HCT116 (cell line): ENCODE measurements around the gene HIVEP3.

Source experiments
- POLR2A ChIP-seq: IDR thresholded peaks from 2 replicates; pipeline ENCODE4 v1.7.0; 2011; ENCODE audit warnings: borderline replicate concordance; ENCODE audit not compliant: insufficient read depth, insufficient read length; ENCODE audit errors: extremely low read depth
- SP1 ChIP-seq: IDR thresholded peaks from 2 replicates; pipeline ENCODE4 v1.6.1; 2012; ENCODE audit warnings: low read depth
- SRF ChIP-seq: IDR thresholded peaks from 2 replicates; pipeline ENCODE4 v1.6.1; 2012; ENCODE audit warnings: low read depth
- YY1 ChIP-seq: IDR thresholded peaks from 2 replicates; pipeline ENCODE4 v1.6.1; 2011; ENCODE audit warnings: low read length, low read depth, moderate library complexity, mild to moderate bottlenecking; ENCODE audit not compliant: insufficient replicate concordance; ENCODE audit errors: extremely low read depth
- TF ChIP-seq, protein P1 (sequence below), 3 experiments: fragments of 200-600 bp in 1 of 3; sonication (generic) in 1 of 3; IDR thresholded peaks in 2 of 3; conservative IDR thresholded peaks in 1 of 3; 2 replicates each; pipeline ENCODE4 v1.5.1; 2012 to 2017; ENCODE audit warnings: low read depth in 2 of 3, low read length in 2 of 3, antibody characterized with exemption in 1 of 3, borderline replicate concordance in 1 of 3, control low read depth in 1 of 3, mild to moderate bottlenecking in 1 of 3, mixed read lengths in 1 of 3, mixed run types in 1 of 3, moderate library complexity in 1 of 3; ENCODE audit not compliant: insufficient read depth in 1 of 3

DNA sequence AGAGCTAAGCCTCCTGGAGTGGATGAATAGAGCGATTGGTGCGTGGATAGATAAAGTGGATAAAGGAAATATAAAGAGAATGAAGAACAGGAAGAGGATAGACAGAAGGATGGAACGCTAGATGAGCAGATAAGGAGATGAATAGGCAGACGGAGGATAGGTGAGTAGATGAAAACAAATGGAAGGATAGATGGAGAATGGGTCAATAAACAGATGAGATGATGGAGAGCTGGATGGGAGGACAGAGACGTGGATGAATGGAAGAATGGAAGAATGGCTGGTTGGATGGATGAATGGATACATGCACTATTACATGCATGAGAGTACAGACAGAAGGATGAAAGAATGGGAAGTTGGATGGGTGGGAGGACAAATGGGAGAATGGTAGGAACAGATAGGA lies 399.1 kb downstream of the HIVEP3 start:
- TF ChIP-seq, protein P1, sequence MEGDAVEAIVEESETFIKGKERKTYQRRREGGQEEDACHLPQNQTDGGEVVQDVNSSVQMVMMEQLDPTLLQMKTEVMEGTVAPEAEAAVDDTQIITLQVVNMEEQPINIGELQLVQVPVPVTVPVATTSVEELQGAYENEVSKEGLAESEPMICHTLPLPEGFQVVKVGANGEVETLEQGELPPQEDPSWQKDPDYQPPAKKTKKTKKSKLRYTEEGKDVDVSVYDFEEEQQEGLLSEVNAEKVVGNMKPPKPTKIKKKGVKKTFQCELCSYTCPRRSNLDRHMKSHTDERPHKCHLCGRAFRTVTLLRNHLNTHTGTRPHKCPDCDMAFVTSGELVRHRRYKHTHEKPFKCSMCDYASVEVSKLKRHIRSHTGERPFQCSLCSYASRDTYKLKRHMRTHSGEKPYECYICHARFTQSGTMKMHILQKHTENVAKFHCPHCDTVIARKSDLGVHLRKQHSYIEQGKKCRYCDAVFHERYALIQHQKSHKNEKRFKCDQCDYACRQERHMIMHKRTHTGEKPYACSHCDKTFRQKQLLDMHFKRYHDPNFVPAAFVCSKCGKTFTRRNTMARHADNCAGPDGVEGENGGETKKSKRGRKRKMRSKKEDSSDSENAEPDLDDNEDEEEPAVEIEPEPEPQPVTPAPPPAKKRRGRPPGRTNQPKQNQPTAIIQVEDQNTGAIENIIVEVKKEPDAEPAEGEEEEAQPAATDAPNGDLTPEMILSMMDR (IDR thresholded peaks at IDR 0.05 in 2 of 3, conservative IDR thresholded peaks at IDR 0.05 in 1 of 3; ENCODE audit: borderline replicate concordance in 1 of 3, insufficient read depth in 1 of 3, low read depth in 2 of 3, low read length in 2 of 3): no peak
- TF ChIP-seq SRF (no peak), SP1 (no peak), YY1 (no peak), POLR2A (no peak)
